Activated CD4-positive, alpha-beta T cell treated with anti-CD3 and anti-CD28 coated beads, Interleukin-2, Interleukin-6, amounts not matched to agents 100 ng/mL and 50 ng/mL, durations not matched to agents 16 hours and 8 hours (primary cell): Measurements from ENCODE around the gene KCNJ5.
A peak's percentile ranks its signal among the peaks of the same experiment; 100 is the strongest.

Experiments
- DNase-seq: peaks from one replicate; pipeline ENCODE4 v3.0.0-alpha.2; 2020

KCNJ5 gene

GRCh38 chr11:128897826-128898225 is 6.7 kb downstream of the KCNJ5 start:
- DNase-seq = no peak

GRCh38 chr11:128898580-128899344 is 7.6 kb downstream of the KCNJ5 start:
- no peak for DNase-seq

GRCh38 chr11:128900468-128900867 is 9.3 kb downstream of the KCNJ5 start:
- DNase-seq = no peak

GRCh38 chr11:128901653-128902514 is 10.7 kb downstream of the KCNJ5 start:
- no peak for DNase-seq

GRCh38 chr11:128902515-128903066 is 11.4 kb downstream of the KCNJ5 start:
- no peak for DNase-seq

GRCh38 chr11:128903248-128904061 is 12.3 kb downstream of the KCNJ5 start:
- DNase-seq = no peak

- DNase-seq = no peak
Observed at GRCh38 chr11:128904303-128904655, 13.1 kb downstream of the KCNJ5 start.

GRCh38 chr11:128904656-128905344 is 13.6 kb downstream of the KCNJ5 start:
- no peak for DNase-seq

GRCh38 chr11:128905345-128906184 is 14.4 kb downstream of the KCNJ5 start:
- DNase-seq = peak; percentile 49

GRCh38 chr11:128906185-128907050 is 15.3 kb downstream of the KCNJ5 start:
- DNase-seq = no peak

- DNase-seq = no peak
Observed at GRCh38 chr11:128907585-128907984, 16.4 kb downstream of the KCNJ5 start.

- DNase-seq = peak; percentile 14
Observed at GRCh38 chr11:128908391-128909246, 17.5 kb downstream of the KCNJ5 start.

- DNase-seq = no peak
Observed at GRCh38 chr11:128909438-128910125, 18.4 kb downstream of the KCNJ5 start.

GRCh38 chr11:128910576-128910975 is 19.4 kb downstream of the KCNJ5 start:
- no peak for DNase-seq

- DNase-seq = no peak
Observed at GRCh38 chr11:128911239-128911638, 20.1 kb downstream of the KCNJ5 start.

GRCh38 chr11:128911701-128912100 is 20.5 kb downstream of the KCNJ5 start:
- DNase-seq = no peak

- no peak for DNase-seq
Observed at GRCh38 chr11:128913806-128914205, 22.6 kb downstream of the KCNJ5 start.
